ENCODE data around the gene TTC7B. TPM values are rescaled to one million over a fixed set of nuclear protein-coding genes. Genes with fewer than 3 reads are reported as not detected.
"Not testable (repeated sequence)": the region's sequence is repeated elsewhere in the genome, so short reads cannot be mapped to it uniquely, and the experiment has no call there.

Gene TTC7B
- total RNA-seq (68.1 and 73.7 TPM in 2 replicates), polyA plus RNA-seq (64.2 and 75.8 TPM in 2 replicates)

GRCh38 chr14:90815822-90816662 is at the start of gene TTC7B:
TSS of gene TTC7B (minus strand) at chr14:90816430. CDS start at chr14:90816295, 135 bp downstream.
- no peaks in the 10 kb centered on the region for H3K36me3 ChIP-seq

GRCh38 chr14:90864741-90865140 is 48.5 kb upstream of the TTC7B start:
- DNase-seq (ENCODE audit: low read depth in 1 of 2, low spot score in 1 of 2) = no peak
- Histone ChIP-seq H3K4me3 (no peak overlapping the region), H3K27me3 (no peaks in the 10 kb centered on the region), H3K9me3 (ENCODE audit: low read depth) (no peaks in the 10 kb centered on the region), H3K27ac (no peak overlapping the region), H3K36me3 (no peaks in the 10 kb centered on the region), H3K4me1 (ENCODE audit: low read depth) (peaks cover 23% of the 10 kb centered on the region)
- no peak for TF ChIP-seq CTCF (IDR thresholded peaks at IDR 0.05; ENCODE audit: low read depth, low read length)

More at GRCh38 chr14:90815822-90816662, at the start of gene TTC7B:
- Histone ChIP-seq H3K4me3 (peak within 1 kb of the TSS; percentile 81), H3K4me1 (ENCODE audit: low read depth) (peaks cover 10% of the 10 kb centered on the region), H3K27me3 (no peaks in the 10 kb centered on the region), H3K9me3 (ENCODE audit: low read depth) (no peaks in the 10 kb centered on the region), H3K27ac (no peak within 1 kb of the TSS)
- peak; percentile 47 to 77 for DNase-seq (ENCODE audit: low read depth in 1 of 2, low spot score in 1 of 2)
- peak; percentile 27 for TF ChIP-seq CTCF (IDR thresholded peaks at IDR 0.05; ENCODE audit: low read depth, low read length)

- H3K27ac ChIP-seq = peak overlapping the region; percentile 6
- no peaks in the 10 kb centered on the region for H3K36me3 ChIP-seq
- no peaks in the 10 kb centered on the region for H3K27me3 ChIP-seq
- TF ChIP-seq CTCF (IDR thresholded peaks at IDR 0.05; ENCODE audit: low read depth, low read length) = no peak
- no peak overlapping the region for H3K4me3 ChIP-seq
- H3K9me3 ChIP-seq (ENCODE audit: low read depth) = no peaks in the 10 kb centered on the region
- peaks cover 13% of the 10 kb centered on the region for H3K4me1 ChIP-seq (ENCODE audit: low read depth)
- DNase-seq (ENCODE audit: low read depth in 1 of 2, low spot score in 1 of 2) = no peak
Measured at GRCh38 chr14:90858511-90858910, 42.3 kb upstream of the TTC7B start.

GRCh38 chr14:90857866-90858265 is 41.6 kb upstream of the TTC7B start:
- no peaks in the 10 kb centered on the region for H3K36me3 ChIP-seq
- H3K27me3 ChIP-seq = no peaks in the 10 kb centered on the region
- DNase-seq (ENCODE audit: low read depth in 1 of 2, low spot score in 1 of 2) = no peak
- H3K4me3 ChIP-seq = no peak overlapping the region
- no peak for TF ChIP-seq CTCF (IDR thresholded peaks at IDR 0.05; ENCODE audit: low read depth, low read length)
- H3K27ac ChIP-seq = no peak overlapping the region
- peaks cover 13% of the 10 kb centered on the region for H3K4me1 ChIP-seq (ENCODE audit: low read depth)
- no peaks in the 10 kb centered on the region for H3K9me3 ChIP-seq (ENCODE audit: low read depth)

- H3K4me3 ChIP-seq; H3K27ac ChIP-seq; H3K27me3 ChIP-seq; H3K9me3 ChIP-seq (ENCODE audit: low read depth); H3K36me3 ChIP-seq; DNase-seq (ENCODE audit: low read depth in 1 of 2, low spot score in 1 of 2): not testable (repeated sequence)
- peaks cover 17% of the 10 kb centered on the region for H3K4me1 ChIP-seq (ENCODE audit: low read depth)
Measured at GRCh38 chr14:90856115-90856514, 39.9 kb upstream of the TTC7B start.

- Histone ChIP-seq H3K9me3 (ENCODE audit: low read depth) (no peaks in the 10 kb centered on the region), H3K4me3 (no peak overlapping the region), H3K27ac (no peak overlapping the region), H3K36me3 (no peaks in the 10 kb centered on the region), H3K27me3 (no peaks in the 10 kb centered on the region), H3K4me1 (ENCODE audit: low read depth) (peaks cover 4% of the 10 kb centered on the region)
- no peak for DNase-seq (ENCODE audit: low read depth in 1 of 2, low spot score in 1 of 2)
- TF ChIP-seq CTCF (IDR thresholded peaks at IDR 0.05; ENCODE audit: low read depth, low read length) = no peak
Measured at GRCh38 chr14:90853116-90853515, 36.9 kb upstream of the TTC7B start.

Measured in cardiac muscle cell (in vitro differentiated cells and primary cell).